AG10803 (cell line): ENCODE data around the gene F7.

Experiments used
- DNase-seq: peaks from one replicate; pipeline ENCODE4 v3.0.0; 2010; ENCODE audit warnings: low read depth
- H3K4me3 ChIP-seq: 2 replicates; pipeline ENCODE4 v1.5.1; 2011; ENCODE audit warnings: mild to moderate bottlenecking, low read length, control low read depth
- TF ChIP-seq, protein P1 (sequence below): conservative IDR thresholded peaks from 2 replicates; pipeline ENCODE4 v1.5.1; 2011; ENCODE audit warnings: mild to moderate bottlenecking, low read length, control low read depth, inconsistent platforms

The F7 gene

DNA sequence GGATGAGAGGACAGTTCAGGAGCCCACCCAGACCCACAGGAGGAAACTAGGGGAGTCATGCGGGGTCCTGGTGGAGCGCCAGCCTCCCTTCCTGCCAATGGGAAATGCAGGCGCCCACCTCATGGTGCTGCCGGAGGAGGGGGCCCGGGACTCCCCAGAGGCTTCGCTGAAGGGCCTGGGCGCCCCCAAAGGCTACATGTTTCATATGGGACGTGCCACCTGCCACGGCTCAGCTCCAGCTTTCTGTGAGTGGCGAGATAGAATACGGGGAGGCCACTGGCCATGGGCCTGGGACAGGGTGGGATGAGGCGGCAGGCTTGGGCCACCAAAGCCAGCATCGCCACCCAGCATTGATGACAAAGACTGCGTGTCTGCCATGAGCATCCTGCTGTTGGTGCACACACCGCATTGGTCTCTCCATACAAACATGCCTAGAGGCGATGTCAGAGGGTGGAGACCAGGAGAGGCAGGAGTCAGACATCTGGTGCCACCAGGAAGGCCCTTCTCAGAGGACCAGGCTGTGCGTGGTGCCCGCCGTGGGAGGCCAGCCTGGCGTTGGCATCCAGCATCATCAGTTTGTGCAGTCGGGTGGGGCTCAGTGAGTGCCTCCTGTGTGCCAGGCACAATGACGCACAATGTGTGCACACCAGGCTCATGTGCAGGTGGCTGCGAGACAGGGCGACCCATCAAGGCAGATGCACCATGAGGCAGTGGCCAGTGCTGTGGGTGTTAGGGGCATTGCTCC is 15.8 kb downstream of the F7 start:
- H3K4me3 ChIP-seq: no peak overlapping the region
- TF ChIP-seq, protein P1, sequence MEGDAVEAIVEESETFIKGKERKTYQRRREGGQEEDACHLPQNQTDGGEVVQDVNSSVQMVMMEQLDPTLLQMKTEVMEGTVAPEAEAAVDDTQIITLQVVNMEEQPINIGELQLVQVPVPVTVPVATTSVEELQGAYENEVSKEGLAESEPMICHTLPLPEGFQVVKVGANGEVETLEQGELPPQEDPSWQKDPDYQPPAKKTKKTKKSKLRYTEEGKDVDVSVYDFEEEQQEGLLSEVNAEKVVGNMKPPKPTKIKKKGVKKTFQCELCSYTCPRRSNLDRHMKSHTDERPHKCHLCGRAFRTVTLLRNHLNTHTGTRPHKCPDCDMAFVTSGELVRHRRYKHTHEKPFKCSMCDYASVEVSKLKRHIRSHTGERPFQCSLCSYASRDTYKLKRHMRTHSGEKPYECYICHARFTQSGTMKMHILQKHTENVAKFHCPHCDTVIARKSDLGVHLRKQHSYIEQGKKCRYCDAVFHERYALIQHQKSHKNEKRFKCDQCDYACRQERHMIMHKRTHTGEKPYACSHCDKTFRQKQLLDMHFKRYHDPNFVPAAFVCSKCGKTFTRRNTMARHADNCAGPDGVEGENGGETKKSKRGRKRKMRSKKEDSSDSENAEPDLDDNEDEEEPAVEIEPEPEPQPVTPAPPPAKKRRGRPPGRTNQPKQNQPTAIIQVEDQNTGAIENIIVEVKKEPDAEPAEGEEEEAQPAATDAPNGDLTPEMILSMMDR: no peak
- no peak for DNase-seq

DNA sequence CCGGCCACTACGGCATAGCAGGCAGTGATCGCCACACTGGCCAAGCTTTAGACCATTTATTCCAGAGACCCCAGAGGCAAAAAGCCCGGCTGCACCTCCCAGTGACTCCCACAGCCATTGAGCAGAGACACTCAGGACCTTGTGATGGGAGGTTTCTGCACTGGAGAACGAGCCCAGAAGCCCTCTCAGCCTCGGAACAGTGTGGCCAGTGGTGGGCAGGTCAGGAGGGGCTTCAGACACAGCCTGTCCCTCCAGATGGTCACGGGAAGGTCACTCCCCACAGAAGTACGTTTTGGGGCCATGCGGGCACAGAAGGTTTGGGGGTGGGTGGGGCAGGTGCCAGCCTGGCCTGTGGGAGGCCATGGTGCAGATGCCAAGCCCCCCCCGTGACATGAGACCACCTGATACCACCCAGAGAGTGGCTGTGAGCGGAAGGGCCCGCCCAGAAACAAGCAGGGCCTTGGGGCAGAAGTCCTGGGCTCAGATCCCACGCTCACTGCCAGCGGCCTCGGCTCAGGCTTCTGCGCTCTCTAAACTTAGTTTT is 16.4 kb downstream of the F7 start:
- no peak overlapping the region for H3K4me3 ChIP-seq
- TF ChIP-seq, protein P1: no peak
- DNase-seq: no peak

DNA sequence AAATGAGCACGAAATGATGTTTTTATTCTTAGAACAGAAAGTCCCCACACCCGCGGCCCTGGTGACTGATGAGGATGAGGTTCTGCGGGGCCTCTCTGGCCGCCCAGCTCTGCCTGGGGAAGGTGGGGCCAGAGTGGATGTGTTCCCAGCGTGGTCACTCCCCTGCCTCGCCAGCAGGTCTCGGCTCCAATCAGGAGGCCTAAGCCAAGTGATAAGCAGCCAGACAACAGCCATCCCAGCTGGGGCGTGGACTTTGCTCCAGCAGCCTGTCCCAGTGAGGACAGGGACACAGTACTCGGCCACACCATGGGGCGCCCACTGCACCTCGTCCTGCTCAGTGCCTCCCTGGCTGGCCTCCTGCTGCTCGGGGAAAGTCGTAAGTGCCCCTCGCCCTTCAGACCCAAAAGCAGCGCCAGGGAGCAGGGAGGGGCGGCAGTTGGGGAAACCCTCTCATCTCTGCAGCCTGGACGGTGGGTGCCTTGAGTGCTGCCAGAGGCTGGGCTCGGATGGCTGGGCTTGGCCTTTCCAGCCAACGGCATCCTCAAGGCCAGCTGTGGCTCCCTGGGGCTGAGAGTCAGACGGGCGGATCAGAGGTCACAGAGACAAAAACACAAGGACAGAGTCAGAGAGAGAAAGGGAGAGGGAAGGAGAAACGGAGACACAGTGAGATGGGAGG is 17.1 kb downstream of the F7 start, which contains the start of gene F10:
TSS of gene F10 (plus strand) at position 250 of the 676 bp plus-strand sequence. CDS start at position 307, 57 bp downstream.
- DNase-seq: peak; percentile 70
- TF ChIP-seq, protein P1: peak; percentile 12; the same call in 1 of the 2 replicates
- H3K4me3 ChIP-seq: peak within 1 kb of the TSS; percentile 54

DNA sequence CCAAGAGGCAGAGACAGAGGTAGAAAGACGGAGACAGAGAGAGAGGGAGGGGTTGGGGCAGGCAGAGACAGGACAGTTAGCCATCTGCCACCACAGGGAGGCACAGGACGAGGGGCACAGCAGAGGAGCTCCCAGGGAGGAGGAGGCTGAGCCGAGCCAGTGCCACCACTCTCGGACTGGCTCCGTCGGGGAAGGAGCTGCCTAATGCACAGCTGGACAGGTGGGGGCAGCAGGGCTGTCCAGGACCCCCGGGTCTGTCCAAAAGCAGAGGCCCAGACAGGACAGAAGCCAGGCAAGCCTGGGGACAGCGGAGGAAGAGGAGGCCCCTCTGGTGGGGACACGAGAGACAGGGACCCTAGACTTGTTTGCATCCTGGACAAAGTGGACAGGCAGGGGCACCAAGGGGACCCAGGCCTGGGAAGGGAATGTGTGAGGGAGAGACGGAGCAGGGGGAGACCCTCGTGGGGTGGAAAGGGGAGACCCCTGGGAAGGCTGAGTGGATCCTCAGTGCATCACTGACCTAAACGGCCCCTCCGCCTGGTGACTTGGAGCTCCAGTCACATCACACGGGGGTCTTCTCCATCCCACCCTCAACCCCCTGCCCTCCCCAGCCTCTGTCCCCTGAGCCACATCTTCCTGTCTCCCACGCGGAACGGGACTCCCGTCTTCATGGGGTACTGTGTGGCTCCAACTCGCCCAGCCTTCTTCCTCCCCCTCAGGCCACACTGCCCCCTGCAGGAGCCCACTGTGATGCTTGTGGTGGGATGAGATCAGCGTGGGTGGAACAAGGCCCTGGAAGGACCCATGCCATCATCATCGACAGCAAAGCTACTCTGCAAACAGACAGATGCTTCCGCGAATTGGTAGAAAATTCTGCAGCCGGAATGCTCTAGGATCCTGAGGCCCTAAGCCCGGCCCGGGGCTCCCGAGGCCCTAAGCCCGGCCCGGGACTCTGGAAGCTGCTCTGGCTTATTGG is 17.9 kb downstream of the F7 start:
- TF ChIP-seq, protein P1: peak; percentile 35
- H3K4me3 ChIP-seq: peak overlapping the region; percentile 54
- no peak for DNase-seq

DNA sequence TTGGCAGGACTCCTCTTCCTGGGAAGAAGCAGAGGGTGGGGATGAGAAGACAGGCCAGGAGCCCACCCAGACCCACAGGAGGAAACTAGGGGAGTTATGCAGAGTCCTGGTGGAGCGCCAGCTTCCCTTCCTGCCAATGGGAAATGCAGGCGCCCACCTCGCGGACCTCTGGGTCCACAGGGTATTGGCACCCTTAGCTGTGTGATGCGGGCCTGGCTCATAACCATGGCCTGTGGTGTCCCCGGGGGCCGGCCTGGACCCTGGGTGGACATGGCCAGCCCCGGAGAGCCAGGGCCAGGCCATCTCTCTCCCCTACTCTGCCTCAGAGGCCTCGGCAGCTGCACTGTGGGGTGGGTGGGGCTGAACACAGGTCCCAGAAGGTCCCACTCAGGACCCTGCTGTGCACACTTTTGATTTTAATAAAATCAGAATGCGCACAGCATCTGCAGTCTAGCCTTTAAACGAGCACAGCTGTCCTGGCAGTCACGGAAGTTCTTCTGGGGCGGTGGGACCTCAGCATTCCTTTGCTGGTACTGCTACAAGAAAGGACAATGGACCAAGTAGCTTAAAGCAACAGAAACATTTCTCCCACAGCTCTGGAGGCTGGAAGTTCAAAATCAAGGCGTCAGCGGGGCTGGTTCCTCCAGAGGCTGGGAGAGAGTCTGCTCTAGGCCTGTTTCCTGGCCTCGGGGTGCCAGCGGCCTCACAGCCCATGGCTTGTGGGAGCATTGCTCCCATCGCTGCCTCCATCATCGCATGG is 18.8 kb downstream of the F7 start:
- no peak for DNase-seq
- TF ChIP-seq, protein P1: no peak
- no peak overlapping the region for H3K4me3 ChIP-seq

DNA sequence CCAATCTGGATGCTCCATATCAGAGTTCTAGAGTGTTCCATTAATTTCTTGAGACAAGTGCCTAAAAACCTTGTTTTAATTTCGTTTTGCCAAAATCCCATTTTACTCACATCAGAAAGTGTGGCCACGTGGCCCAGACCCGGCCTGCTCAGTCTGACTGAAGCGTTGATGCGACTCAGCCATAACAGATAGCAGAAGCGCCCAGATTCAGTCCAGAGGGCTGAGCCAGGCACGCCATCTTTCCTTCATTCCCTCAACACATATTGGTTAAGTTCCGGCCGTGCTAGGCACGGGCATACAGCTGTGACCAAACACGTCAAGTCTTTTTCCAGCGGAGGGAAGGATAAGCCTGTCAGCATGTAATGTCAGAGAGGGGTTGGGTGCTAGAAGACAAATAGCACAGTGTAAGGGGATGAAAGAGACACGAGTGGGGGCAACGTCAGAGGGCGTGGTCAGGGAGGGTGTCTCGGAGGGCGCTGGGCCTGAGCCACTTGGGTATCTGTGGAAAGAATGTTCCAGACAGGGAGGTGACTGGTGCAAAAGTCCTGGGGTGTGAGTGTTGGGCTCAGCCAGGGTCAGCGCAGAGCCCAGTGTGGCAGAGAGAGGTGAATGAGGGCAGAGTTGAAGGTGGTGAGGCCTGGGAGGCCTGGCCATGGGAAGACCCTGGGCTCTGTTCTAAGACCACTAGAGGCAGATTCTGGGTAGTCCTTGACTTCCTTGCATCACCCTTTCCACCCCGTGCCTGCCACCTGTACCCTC is 20.1 kb downstream of the F7 start:
- TF ChIP-seq, protein P1: no peak
- no peak overlapping the region for H3K4me3 ChIP-seq
- no peak for DNase-seq
